Measurements from ENCODE around the gene RBM45. TPM values are rescaled to one million over a fixed set of nuclear protein-coding genes. Genes with fewer than 3 reads are reported as not detected.
"Not testable (repeated sequence)": the region's sequence is repeated elsewhere in the genome, so short reads cannot be mapped to it uniquely, and the experiment has no call there.

Gene RBM45, protein sequence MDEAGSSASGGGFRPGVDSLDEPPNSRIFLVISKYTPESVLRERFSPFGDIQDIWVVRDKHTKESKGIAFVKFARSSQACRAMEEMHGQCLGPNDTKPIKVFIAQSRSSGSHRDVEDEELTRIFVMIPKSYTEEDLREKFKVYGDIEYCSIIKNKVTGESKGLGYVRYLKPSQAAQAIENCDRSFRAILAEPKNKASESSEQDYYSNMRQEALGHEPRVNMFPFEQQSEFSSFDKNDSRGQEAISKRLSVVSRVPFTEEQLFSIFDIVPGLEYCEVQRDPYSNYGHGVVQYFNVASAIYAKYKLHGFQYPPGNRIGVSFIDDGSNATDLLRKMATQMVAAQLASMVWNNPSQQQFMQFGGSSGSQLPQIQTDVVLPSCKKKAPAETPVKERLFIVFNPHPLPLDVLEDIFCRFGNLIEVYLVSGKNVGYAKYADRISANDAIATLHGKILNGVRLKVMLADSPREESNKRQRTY
- 18.2 and 21.1 TPM in 2 replicates for total RNA-seq (2014; rRNA removed; shearing (Covaris generic))

DNA sequence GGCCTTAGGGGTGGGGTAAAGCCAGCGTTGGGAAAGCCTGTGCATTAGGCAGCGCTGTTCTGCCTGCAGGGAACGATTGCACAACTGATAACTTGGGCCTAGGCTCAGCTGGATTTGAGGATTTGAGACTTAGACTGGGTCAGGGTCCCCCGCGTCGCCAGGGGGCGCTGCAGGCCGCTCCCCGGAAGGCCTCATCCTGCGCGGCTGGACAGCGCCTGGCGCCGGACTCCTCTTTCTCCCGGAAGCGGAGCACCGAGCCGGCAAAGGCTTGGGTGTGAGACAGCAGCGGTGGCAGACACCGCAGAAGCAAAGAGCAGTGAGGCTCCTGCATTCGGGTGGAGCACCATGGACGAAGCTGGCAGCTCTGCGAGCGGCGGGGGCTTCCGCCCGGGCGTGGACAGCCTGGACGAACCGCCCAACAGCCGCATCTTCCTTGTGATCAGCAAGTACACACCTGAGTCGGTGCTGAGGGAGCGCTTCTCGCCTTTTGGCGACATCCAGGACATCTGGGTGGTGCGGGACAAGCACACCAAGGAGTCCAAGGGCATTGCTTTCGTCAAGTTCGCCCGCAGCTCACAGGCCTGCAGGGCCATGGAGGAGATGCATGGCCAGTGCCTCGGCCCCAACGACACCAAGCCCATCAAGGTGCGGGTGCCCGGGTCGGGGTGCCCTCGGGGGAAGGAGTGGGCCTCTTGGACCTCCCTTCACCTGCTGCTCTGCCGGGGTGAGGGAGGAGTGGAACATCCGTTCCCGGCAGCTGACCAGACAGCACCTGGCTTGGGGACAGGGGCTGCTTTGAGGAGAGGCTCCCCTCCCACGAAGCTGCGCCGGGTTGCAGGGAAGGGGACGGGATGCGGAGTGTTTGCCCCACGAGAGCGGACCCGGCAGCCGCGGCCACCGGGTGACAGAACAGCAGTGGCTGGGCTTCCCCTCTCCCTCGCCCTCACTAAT, at the start of gene RBM45:
RBM45 (plus strand) TSS at position 236 of the 951 bp plus-strand sequence; CDS start at position 346, 110 bp downstream.
- DNase-seq (ENCODE audit: low spot score) = peak; percentile 87

DNA sequence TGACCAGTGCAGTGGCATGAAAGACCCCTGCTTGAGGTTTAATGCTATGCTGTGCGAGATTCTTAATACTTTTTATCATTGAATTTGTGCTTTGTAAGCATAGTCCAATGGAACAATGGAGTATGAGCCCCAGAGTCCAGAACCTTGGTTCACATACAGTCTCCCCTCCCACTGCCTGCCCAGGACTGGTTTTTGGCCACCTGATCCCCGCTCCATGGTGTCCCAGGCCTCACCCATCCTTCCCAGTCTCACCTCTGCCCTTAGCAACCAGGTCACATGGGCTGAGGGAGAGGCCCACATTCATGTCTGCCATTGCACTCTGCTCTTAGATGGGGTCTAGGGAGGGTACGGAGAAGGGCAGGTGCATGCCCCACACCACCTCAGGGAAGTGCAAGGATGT, 45.9 kb upstream of the RBM45 start:
- no peak for DNase-seq (ENCODE audit: low spot score)

GRCh38 chr2:178066890-178067669, 45.2 kb upstream of the RBM45 start:
- peak; percentile 13 for DNase-seq (ENCODE audit: low spot score)

DNA sequence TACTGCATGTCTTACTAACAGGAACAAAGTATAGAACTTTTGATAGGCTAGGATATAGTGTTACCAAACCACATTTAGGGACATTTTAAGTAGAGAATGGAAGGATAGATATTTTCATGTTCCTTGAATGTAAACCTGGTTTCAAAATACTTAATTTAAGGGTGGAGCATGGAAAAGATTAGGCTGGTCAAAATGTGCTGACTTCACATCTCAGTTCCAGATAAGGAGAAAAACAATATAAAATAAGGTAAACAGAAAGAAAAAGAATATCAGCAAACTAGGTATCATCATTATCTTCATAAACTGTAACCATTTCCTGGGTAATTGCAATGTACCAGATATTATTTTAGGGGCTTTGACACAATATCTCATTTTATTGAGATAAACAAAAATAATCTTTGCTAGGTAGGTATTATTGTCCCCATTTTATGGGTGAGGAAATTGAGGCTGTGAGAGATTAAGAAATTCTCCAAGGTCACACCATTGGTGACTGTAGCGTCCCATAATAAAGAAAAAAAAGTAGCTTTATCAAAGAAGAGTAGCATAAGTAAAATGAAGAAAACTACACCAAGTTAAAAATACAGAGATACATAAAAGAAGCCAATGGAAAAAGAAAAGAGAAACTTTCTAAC, 43.3 kb upstream of the RBM45 start:
- no peak for DNase-seq (ENCODE audit: low spot score)

- DNase-seq (ENCODE audit: low spot score) = no peak
These were observed 42.7 kb upstream of the RBM45 start for GRCh38 chr2:178069551-178069950.

DNA sequence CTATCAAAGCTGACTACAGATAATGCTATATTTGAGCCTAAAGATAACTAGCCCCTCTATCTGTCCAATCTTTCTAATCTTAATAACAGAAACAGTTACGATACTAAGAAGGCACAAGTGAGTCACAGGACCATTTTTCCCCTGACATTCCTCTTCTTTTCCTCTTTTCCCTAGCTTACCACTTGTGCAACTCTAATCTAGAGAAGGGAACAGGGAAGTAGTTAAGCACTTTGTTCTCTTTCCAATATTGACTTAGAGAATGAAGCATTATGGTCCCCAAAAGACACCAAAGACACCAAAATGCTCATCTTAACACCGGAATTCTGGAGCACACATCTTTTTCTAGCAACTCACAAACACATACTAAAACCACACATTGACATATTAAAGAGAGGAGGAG, 41.4 kb upstream of the RBM45 start:
- DNase-seq (ENCODE audit: low spot score) = no peak

- DNase-seq (ENCODE audit: low spot score) = no peak
These were observed 40.2 kb upstream of the RBM45 start for GRCh38 chr2:178072000-178072382.

DNA sequence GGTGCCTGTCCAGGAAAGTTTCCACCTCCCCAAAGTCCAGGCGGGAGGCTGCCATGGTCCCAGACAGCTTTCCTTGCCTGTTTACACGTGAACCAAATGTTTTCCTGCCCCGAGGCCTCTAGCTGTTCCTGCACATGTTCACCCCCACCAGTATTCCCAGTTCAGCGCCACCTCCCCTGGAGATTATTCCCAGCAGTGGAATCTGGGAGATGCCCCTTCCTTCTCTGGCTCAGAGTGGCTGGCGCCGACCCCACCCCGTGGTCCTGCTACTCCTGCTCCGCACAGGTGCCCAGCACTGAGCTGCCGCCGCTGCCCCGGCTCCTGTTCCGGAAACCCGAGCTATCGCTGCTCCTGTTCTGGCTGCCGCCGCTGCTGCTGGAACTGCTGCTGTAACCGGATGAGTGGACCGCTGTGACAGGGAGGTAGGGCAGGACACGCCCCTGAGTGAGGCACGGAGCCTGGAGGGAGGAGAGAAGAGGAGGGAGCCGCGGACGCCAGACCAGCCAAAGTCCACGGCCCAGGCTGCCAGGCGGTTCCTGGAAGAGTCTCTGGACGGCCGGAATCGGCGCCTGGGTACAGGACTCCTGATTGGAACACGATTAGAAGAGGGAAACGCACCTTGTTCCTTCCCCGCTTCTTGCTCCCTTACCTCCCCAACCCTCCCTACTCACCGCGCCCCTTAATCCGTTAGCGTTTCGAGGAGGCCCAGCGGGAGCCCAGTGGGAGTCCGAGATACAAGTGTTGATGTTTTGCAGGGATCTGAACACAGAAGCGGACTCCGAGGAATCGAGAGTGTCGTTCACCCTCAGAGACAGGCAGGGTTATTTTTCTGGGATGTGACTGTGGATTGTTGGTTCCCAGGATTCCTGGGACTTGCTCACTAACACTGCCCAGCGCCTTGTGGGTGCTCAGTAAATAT, 39.6 kb upstream of the RBM45 start, which contains the start of gene PDE11A:
PDE11A (minus strand) TSS at position 395 of the 919 bp plus-strand sequence; CDS start at position 55, 340 bp downstream.
- peak; percentile 86 for DNase-seq (ENCODE audit: low spot score)

- peak; percentile 57 for DNase-seq (ENCODE audit: low spot score)
These were observed 37.9 kb upstream of the RBM45 start for GRCh38 chr2:178074123-178075005.

GRCh38 chr2:178075006-178075326, 37.3 kb upstream of the RBM45 start:
- no peak for DNase-seq (ENCODE audit: low spot score)

DNA sequence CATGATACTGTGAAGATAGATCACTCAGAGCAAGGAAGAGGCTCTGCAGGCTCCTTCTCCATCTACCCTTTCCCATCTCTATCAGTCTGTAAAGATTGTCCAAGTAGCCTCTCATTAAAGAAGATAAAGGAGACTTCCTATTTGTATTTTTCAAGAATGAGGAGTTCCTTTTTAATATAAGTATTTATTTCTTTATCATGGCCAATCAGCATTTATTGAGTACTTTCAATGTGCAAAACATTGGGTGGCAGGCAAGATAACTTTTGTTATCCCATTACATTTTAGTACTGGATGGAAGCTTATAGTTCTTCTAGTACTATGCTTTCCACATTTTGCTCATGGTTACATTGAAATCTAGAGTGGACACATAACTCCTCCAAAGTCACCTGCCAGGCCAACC, 36.1 kb upstream of the RBM45 start:
- DNase-seq (ENCODE audit: low spot score) = no peak

DNA sequence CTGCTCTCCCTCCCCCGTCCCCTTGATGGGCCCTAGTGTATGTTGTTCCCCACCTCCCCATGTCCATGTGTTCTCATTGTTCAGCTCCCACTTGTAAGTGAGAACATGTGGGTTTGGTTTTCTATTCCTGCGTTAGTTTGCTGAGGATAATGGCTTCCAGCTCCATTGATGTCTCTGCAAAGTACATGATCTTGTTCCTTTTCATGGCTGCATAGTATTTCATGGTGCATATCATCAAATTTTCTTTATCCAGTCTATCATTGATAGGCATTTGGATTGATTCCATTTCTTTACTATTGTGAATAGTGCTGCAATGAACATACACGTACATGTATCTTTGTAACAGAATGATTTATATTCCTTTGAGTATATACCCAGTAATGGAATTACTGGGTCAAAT, 33.0 kb upstream of the RBM45 start:
- DNase-seq (ENCODE audit: low spot score) = not testable (repeated sequence)

DNA sequence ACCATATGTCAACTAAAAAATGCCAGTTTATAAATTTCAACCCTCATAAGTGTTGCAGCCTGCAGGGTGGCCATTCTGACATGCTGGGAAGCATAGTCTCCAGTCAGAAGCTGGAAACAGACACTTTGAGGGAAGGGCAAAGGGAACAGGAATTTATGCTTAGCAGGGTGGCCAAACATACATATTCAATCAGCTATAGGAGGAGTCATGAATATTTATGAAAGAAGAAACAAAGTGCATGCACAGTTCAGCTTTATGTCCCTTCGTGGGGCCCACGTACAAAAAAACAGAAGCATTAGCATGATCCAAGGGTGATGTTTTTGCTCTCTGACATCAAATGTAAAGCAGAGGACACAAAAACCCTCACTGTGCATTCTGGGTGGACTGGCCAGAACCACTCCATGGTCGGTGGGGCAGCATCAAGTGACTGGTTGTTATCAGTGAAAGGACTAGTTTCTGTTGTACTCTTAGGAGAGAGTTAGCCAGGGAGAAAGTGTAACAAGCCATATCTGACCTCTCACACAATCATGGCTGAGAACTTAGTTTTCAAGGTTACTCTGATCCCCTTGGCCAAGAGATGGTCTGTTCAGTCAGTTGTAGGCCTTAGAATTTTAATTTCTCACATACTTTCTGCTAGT, 29.7 kb upstream of the RBM45 start:
- DNase-seq (ENCODE audit: low spot score) = no peak

- DNase-seq (ENCODE audit: low spot score) = no peak
These were observed 28.0 kb upstream of the RBM45 start for GRCh38 chr2:178084273-178084672.

- DNase-seq (ENCODE audit: low spot score) = no peak
These were observed 23.4 kb upstream of the RBM45 start for GRCh38 chr2:178088774-178089270.

DNA sequence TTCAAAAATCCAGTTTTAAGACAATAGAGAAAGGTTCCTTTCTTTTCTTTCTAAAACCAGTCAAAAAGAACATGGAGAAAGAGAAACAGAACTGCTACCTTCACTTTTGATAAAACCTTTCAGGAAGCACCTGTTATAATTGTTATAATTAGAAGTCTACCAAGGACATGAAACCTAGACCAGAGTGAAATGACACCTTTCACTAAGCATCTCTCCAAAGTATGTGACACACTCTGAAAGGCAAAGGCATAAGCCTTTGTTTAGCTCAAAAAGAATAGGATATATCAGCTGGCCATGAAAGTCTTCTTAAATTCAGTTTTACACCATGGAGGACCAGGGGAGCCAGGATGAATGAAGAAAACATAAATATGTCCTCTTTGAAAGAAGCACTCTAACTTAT, 18.8 kb upstream of the RBM45 start:
- DNase-seq (ENCODE audit: low spot score) = no peak

GRCh38 chr2:178101321-178102079, 10.7 kb upstream of the RBM45 start:
- peak; percentile 45 for DNase-seq (ENCODE audit: low spot score)

DNA sequence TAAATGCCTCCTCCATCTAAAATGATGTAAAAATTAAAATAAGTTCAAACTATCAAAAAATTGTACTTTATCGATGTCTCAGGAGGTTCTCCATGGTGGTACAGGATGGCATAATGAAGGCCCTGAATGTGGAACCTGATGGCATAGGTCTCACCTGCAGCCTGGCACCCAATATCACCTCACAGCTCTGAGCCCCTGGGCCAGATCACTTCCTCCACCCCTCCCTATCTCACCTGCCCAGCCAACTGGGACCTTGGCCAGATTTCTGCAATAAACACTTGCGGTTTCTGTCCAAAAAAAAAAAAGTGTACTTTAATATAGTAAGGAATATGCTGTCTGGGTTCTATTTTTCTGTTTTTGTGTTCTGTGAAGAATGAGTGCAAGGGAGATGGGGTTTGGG, 6.7 kb upstream of the RBM45 start:
- DNase-seq (ENCODE audit: low spot score) = no peak

Measured in A172 (cell line).